GM12892 (cell line): Measurements from ENCODE around the gene PFKP.

Experiments used
- POLR2A ChIP-seq: IDR thresholded peaks from 2 replicates; pipeline ENCODE4 v1.6.1; 2011; ENCODE audit warnings: low read depth, low read length, control low read depth
- POLR2AphosphoS5 ChIP-seq: IDR thresholded peaks from 2 replicates; pipeline ENCODE4 v1.6.1; 2011; ENCODE audit warnings: low read depth, low read length, control low read depth
- TAF1 ChIP-seq: IDR thresholded peaks from 2 replicates; pipeline ENCODE4 v1.6.1; 2011; ENCODE audit warnings: low read depth, mild to moderate bottlenecking, control low read depth, low read length, borderline replicate concordance

DNA sequence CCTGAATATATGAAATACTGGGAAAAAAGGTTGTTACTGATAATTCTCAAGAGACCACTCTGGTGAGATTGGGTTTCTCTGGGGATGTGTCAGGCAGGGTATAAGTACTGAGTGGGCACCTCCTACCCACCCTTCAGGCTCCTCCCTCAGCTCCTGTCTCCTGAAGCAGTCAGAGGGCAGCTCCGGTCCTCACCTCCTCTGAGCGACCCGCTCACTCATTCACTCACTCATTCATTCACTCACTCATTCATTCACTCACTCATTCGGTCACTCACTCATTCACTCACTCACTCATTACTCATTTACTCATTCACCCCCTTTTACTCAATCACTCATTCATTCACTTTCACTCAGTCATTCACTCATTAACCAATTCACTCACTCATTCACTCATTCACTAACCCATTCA, 6.9 kb upstream of the PFKP start:
- TF ChIP-seq POLR2AphosphoS5 (no peak), POLR2A (no peak), TAF1 (no peak)
